SK-N-SH (cell line): Measurements from ENCODE around the gene DOC2A. TPM values are rescaled to one million over a fixed set of nuclear protein-coding genes. Genes with fewer than 3 reads are reported as not detected.

Source experiments
- CTCF ChIA-PET: fragments of 300-600, 350-600 bp; formaldehyde crosslinking; extraction: SDS; loops from one replicate; lab custom pipeline; 2021; lab: Yijun Ruan, JAX
- POLR2A ChIA-PET: fragments of 350-600 bp; sonication (Branson Sonifier 250); formaldehyde crosslinking; extraction: SDS; loops from one replicate; lab custom pipeline; 2020; ENCODE audit warnings: antibody characterized with exemption, inconsistent platforms; lab: Yijun Ruan, JAX
- DNase-seq: peaks from one replicate; pipeline ENCODE4 v3.0.0; 2012
- H2AFZ ChIP-seq: fragments of 200-600 bp; sonication (generic); 2 replicates; pipeline ENCODE4 v1.8.1; 2016; ENCODE audit warnings: antibody characterized with exemption, mild to moderate bottlenecking, low read depth
- H3F3A ChIP-seq: fragments of 200-600 bp; sonication (generic); replicated peaks from 2 replicates; pipeline ENCODE3; 2016; ENCODE audit warnings: antibody characterized with exemption, mild to moderate bottlenecking; ENCODE audit not compliant: insufficient read depth
- H3K27ac ChIP-seq, 2 experiments: fragments of 200-500 bp in 1 of 2; fragments of 200-600 bp in 1 of 2; sonication (Bioruptor generic) in 1 of 2; sonication (generic), shearing (Covaris generic) in 1 of 2; 2 replicates each; pipeline versions ENCODE4 v1.5.1 to v1.6.1; 2014 to 2016; ENCODE audit warnings: low read depth in 2 of 2, inconsistent platforms in 1 of 2, low read length in 1 of 2, mild to moderate bottlenecking in 1 of 2, mixed read lengths in 1 of 2
- H3K27me3 ChIP-seq: fragments of 200-600 bp; sonication (generic), shearing (Covaris generic); 2 replicates; pipeline ENCODE4 v1.6.1; 2016; ENCODE audit warnings: mixed run types; ENCODE audit not compliant: insufficient read depth
- H3K36me3 ChIP-seq, 2 experiments: fragments of 200-500 bp in 1 of 2; fragments of 200-600 bp in 1 of 2; sonication (Bioruptor generic) in 1 of 2; sonication (generic) in 1 of 2; replicated peaks in 1 of 2; 2 replicates each; pipeline versions ENCODE3 to v1.5.1; 2014 to 2016; ENCODE audit warnings: low read length in 1 of 2, mild to moderate bottlenecking in 1 of 2; ENCODE audit not compliant: insufficient read depth in 2 of 2, control insufficient read depth in 1 of 2
- H3K4me1 ChIP-seq, 2 experiments: fragments of 200-500 bp in 1 of 2; fragments of 200-600 bp in 1 of 2; sonication (Bioruptor generic) in 1 of 2; sonication (generic), shearing (Covaris generic) in 1 of 2; 2 replicates each; pipeline versions ENCODE4 v1.5.1 to v1.6.1; 2014 to 2016; ENCODE audit warnings: low read depth in 1 of 2, low read length in 1 of 2, mixed run types in 1 of 2; ENCODE audit not compliant: insufficient read depth in 2 of 2, control insufficient read depth in 1 of 2
- H3K4me2 ChIP-seq: fragments of 200-600 bp; sonication (generic), shearing (Covaris generic); 2 replicates; pipeline ENCODE4 v1.6.1; 2017; ENCODE audit warnings: mixed run types
- H3K4me3 ChIP-seq, 2 experiments: fragments of 200-500 bp in 1 of 2; fragments of 200-600 bp in 1 of 2; sonication (Bioruptor generic) in 1 of 2; sonication (generic), shearing (Covaris generic) in 1 of 2; 2 replicates each; pipeline versions ENCODE4 v1.5.1 to v1.8.1; 2014 to 2016; ENCODE audit warnings: low read depth in 2 of 2, inconsistent platforms in 1 of 2, low read length in 1 of 2, mild to moderate bottlenecking in 1 of 2, mixed read lengths in 1 of 2, moderate library complexity in 1 of 2
- H3K79me2 ChIP-seq: fragments of 200-600 bp; sonication (generic); 2 replicates; pipeline ENCODE4 v1.8.1; 2017; ENCODE audit warnings: mild to moderate bottlenecking; ENCODE audit not compliant: insufficient read depth
- H3K9ac ChIP-seq: fragments of 200-600 bp; sonication (generic); 2 replicates; pipeline ENCODE4 v1.6.1; 2017; ENCODE audit warnings: mixed run types
- H3K9me2 ChIP-seq: fragments of 200-600 bp; sonication (generic); 2 replicates; pipeline ENCODE4 v1.6.1; 2017; ENCODE audit warnings: mixed run types
- H3K9me3 ChIP-seq: fragments of 200-600 bp; sonication (generic); 2 replicates; pipeline ENCODE4 v1.6.1; 2017; ENCODE audit warnings: mixed run types, mild to moderate bottlenecking, moderate library complexity
- H4K20me1 ChIP-seq: fragments of 200-600 bp; sonication (generic); 2 replicates; pipeline ENCODE4 v1.6.1; 2017; ENCODE audit warnings: mild to moderate bottlenecking, mixed run types; ENCODE audit not compliant: insufficient read depth
- CHD2 ChIP-seq: fragments of 150-350 bp; IDR thresholded peaks from 2 replicates; pipeline ENCODE4 v1.6.1; 2018; ENCODE audit warnings: low read length; ENCODE audit not compliant: partially characterized antibody
- ELF1 ChIP-seq: IDR thresholded peaks from 2 replicates; pipeline ENCODE4 v1.4.0; 2012
- EP300 ChIP-seq, 2 experiments: IDR thresholded peaks; 2 replicates each; pipeline versions ENCODE4 v1.4.0 to v1.6.1; 2012; ENCODE audit warnings: borderline replicate concordance in 1 of 2, low read depth in 1 of 2, low read length in 1 of 2
- EZH2phosphoT487 ChIP-seq: fragments of 200-600 bp; sonication (generic); IDR thresholded peaks from 2 replicates; pipeline ENCODE4 v1.6.1; 2017; ENCODE audit warnings: low read depth, mixed run types, mild to moderate bottlenecking, antibody characterized with exemption, moderate library complexity, borderline replicate concordance
- FOXM1 ChIP-seq: IDR thresholded peaks from 2 replicates; pipeline ENCODE4 v1.4.0; 2012; ENCODE audit warnings: low read depth, mild to moderate bottlenecking
- GATA2 ChIP-seq: sonication (generic); formaldehyde crosslinking; IDR thresholded peaks from 2 replicates; pipeline ENCODE4 v1.5.0; 2020; ENCODE audit warnings: mild to moderate bottlenecking, missing genetic modification reagents
- IRF3 ChIP-seq: fragments of 150-350 bp; IDR thresholded peaks from 2 replicates; pipeline ENCODE4 v1.6.1; 2016; ENCODE audit warnings: mild to moderate bottlenecking, low read depth, low read length
- JUND ChIP-seq: IDR thresholded peaks from 2 replicates; pipeline ENCODE4 v1.4.0; 2012
- MXI1 ChIP-seq: IDR thresholded peaks from 2 replicates; pipeline ENCODE4 v1.6.1; 2012; ENCODE audit warnings: mild to moderate bottlenecking, low read depth, low read length, improper control_type of control experiment
- RCOR1 ChIP-seq: fragments of 150-350 bp; IDR thresholded peaks from 2 replicates; pipeline ENCODE4 v1.6.1; 2017; ENCODE audit warnings: antibody characterized with exemption, low read length
- TAF1 ChIP-seq: IDR thresholded peaks from 2 replicates; pipeline ENCODE4 v1.6.1; 2012; ENCODE audit warnings: low read depth, mild to moderate bottlenecking, low read length, moderate library complexity, borderline replicate concordance
- USF1 ChIP-seq: IDR thresholded peaks from 2 replicates; pipeline ENCODE4 v1.4.0; 2012; ENCODE audit warnings: low read depth, borderline replicate concordance
- USF2 ChIP-seq: fragments of 150-350 bp; IDR thresholded peaks from 2 replicates; pipeline ENCODE4 v1.6.1; 2017; ENCODE audit warnings: antibody characterized with exemption, low read length, low read depth, borderline replicate concordance
- ZBTB33 ChIP-seq: IDR thresholded peaks from 2 replicates; pipeline ENCODE4 v1.4.0; 2012; ENCODE audit warnings: low read depth, borderline replicate concordance
- WGBS: methylation state at CpG from one replicate; pipeline ENCODE4 v1.1.6; 2017; ENCODE audit warnings: low lambda C conversion rate; 5-methylcytosine and 5-hydroxymethylcytosine counted together
- polyA plus RNA-seq, 3 experiments: library from polyadenylated mRNA; depleted of rRNA; stranded (reverse); fragments of >200 nt; gene quantifications; 2 replicates each; pipeline ENCODE4 v1.2.3, GENCODE V29; 2012

The DOC2A gene
- polyA plus RNA-seq, 1 of the 3 experiments (the other 2 are of a cell fraction): 10.4 TPM

GRCh38 chr16:29992344-29992967, 18.4 kb downstream of the DOC2A start:
- Histone ChIP-seq H3K27me3 (no peaks in the 10 kb centered on the region), H3K9me2 (no peaks in the 10 kb centered on the region), H2AFZ (no peak overlapping the region)
- TF ChIP-seq GATA2 (CRISPR knock-in tag) (no peak), IRF3 (no peak), ELF1 (no peak), USF2 (no peak), RCOR1 (no peak), TAF1 (no peak), ZBTB33 (no peak), EP300 (IDR thresholded peaks at IDR 0.05; ENCODE audit: borderline replicate concordance in 1 of 2, low read depth in 1 of 2, low read length in 1 of 2) (no peak), JUND (no peak), USF1 (no peak), CHD2 (no peak), EZH2phosphoT487 (no peak), MXI1 (no peak), FOXM1 (no peak)
- TF ChIP-seq, all 33 proteins: peak for 0
- H3K4me2 ChIP-seq: no peak overlapping the region
- CTCF ChIA-PET: interaction anchor here (2.2 to 2.4 kb wide), 2 partner anchors 13 to 39 kb away, joined by 6 to 7 read pairs; partner anchors contain the start of gene TLCD3B
- H3K27ac ChIP-seq: 0 out of 4 replicates have a peak overlapping the region, but pooled peaks of 1 of the 2 experiments have one; percentile 20
- WGBS: 79% methylated on average over 7 of the region's 7 CpGs
- peaks cover 10% of the 10 kb centered on the region for H3F3A ChIP-seq
- no peaks in the 10 kb centered on the region for H4K20me1 ChIP-seq
- H3K79me2 ChIP-seq: peaks cover 14% of the 10 kb centered on the region; the same call in 1 of the 2 replicates
- no peak overlapping the region for H3K4me3 ChIP-seq
- H3K9me3 ChIP-seq: no peaks in the 10 kb centered on the region
- H3K4me1 ChIP-seq: peaks cover 0 to 14% of the 10 kb centered on the region in 2 experiments; a peak in 1 of 4 replicates
- H3K36me3 ChIP-seq: peaks cover 0 to 58% of the 10 kb centered on the region in 2 experiments
- DNase-seq: no peak
- no peak overlapping the region for H3K9ac ChIP-seq
- POLR2A ChIA-PET: no interaction called here
